CD4-positive, alpha-beta T cell treated with Interleukin-21 for 1 hour (primary cell): ENCODE measurements around the gene KCTD13.
"Not testable (repeated sequence)": the region's sequence is repeated elsewhere in the genome, so short reads cannot be mapped to it uniquely, and the experiment has no call there.

Source experiments
- DNase-seq: peaks from one replicate; pipeline ENCODE4 v3.0.0-alpha.2; 2020

Gene KCTD13

GRCh38 chr16:29943846-29944799 lies 18.1 kb upstream of the KCTD13 start:
- DNase-seq = no peak

- no peak for DNase-seq
Measured at GRCh38 chr16:29940656-29941055, 14.6 kb upstream of the KCTD13 start.

- not testable (repeated sequence) for DNase-seq
Measured at GRCh38 chr16:29931750-29932149, 5.7 kb upstream of the KCTD13 start.

- no peak for DNase-seq
Measured at GRCh38 chr16:29927070-29927905, 1.3 kb upstream of the KCTD13 start.

- no peak for DNase-seq
Measured at GRCh38 chr16:29926711-29927052, 656 bp upstream of the KCTD13 start.

GRCh38 chr16:29925105-29925756 lies 795 bp downstream of the KCTD13 start:
- DNase-seq = no peak

GRCh38 chr16:29922986-29923501 lies 3.0 kb downstream of the KCTD13 start:
- no peak for DNase-seq

- no peak for DNase-seq
Measured at GRCh38 chr16:29922326-29922725, 3.7 kb downstream of the KCTD13 start.

- DNase-seq = no peak
Measured at GRCh38 chr16:29921034-29921385, 5.0 kb downstream of the KCTD13 start.

GRCh38 chr16:29920288-29921033 lies 5.6 kb downstream of the KCTD13 start:
- DNase-seq = no peak

- DNase-seq = no peak
Measured at GRCh38 chr16:29916979-29917378, 9.0 kb downstream of the KCTD13 start.

GRCh38 chr16:29915590-29916247 lies 10.3 kb downstream of the KCTD13 start:
- no peak for DNase-seq

GRCh38 chr16:29913514-29913913 lies 12.5 kb downstream of the KCTD13 start:
- DNase-seq = no peak

GRCh38 chr16:29912087-29912486 lies 13.9 kb downstream of the KCTD13 start:
- no peak for DNase-seq

- no peak for DNase-seq
Measured at GRCh38 chr16:29911676-29912010, 14.4 kb downstream of the KCTD13 start.

GRCh38 chr16:29910819-29911675 lies 15.0 kb downstream of the KCTD13 start:
- no peak for DNase-seq

- not testable (repeated sequence) for DNase-seq
Measured at GRCh38 chr16:29909851-29910250, 16.2 kb downstream of the KCTD13 start.

GRCh38 chr16:29909391-29909790 lies 16.6 kb downstream of the KCTD13 start:
- DNase-seq = no peak

GRCh38 chr16:29908719-29909220 lies 17.3 kb downstream of the KCTD13 start:
- DNase-seq = no peak

GRCh38 chr16:29907973-29908372 lies 18.1 kb downstream of the KCTD13 start:
- no peak for DNase-seq
